ENCODE data around the gene TLL2.
A peak's percentile ranks its signal among the peaks of the same experiment; 100 is the strongest.

- TF ChIP-seq CTCF (IDR thresholded peaks at IDR 0.05 in 8 of 11, conservative IDR thresholded peaks at IDR 0.05 in 3 of 11) (peak; percentile 41 to 91 (median 83)), POLR2A (IDR thresholded peaks at IDR 0.05) (no peak), POLR2AphosphoS5 (IDR thresholded peaks at IDR 0.05) (no peak)
These were observed 143.1 kb downstream of the TLL2 start for GRCh38 chr10:96370584-96371157.

Data from spleen (tissue), 7 donors.